Kidney (tissue), 14 donors: Measurements from ENCODE around the gene ZGPAT. TPM values are rescaled to one million over a fixed set of nuclear protein-coding genes. Genes with fewer than 3 reads are reported as not detected.

ENCODE experiments used
- DNase-seq, 5 donors: peaks; one replicate each; pipeline ENCODE4 v3.0.0-alpha.2; 2013 to 2020
- FAIRE-seq: peaks from 2 replicates; lab custom pipeline; 2012; peaks lifted over from hg19 to GRCh38; lab: Jason Lieb, UNC
- H3K27ac ChIP-seq, 2 donors: one replicate each; pipeline ENCODE4 v1.7.0; 2013; ENCODE audit warnings: low read depth in 2 of 2, low read length in 2 of 2, inconsistent platforms in 1 of 2
- H3K27me3 ChIP-seq: one replicate; pipeline ENCODE4 v1.7.1; 2013; ENCODE audit warnings: low read length, inconsistent platforms; ENCODE audit not compliant: control insufficient read depth, insufficient read depth
- H3K36me3 ChIP-seq, 3 donors: one replicate each; pipeline versions ENCODE4 v1.7.0 to v1.7.1; 2013; ENCODE audit warnings: low read length in 3 of 3, control low read depth in 1 of 3, inconsistent platforms in 1 of 3; ENCODE audit not compliant: insufficient read depth in 3 of 3, control insufficient read depth in 2 of 3
- H3K4me1 ChIP-seq, 3 donors: one replicate each; pipeline versions ENCODE4 v1.7.0 to v1.7.1; 2013; ENCODE audit warnings: low read length in 3 of 3, inconsistent platforms in 1 of 3, low read depth in 1 of 3; ENCODE audit not compliant: control insufficient read depth in 2 of 3, insufficient read depth in 2 of 3
- H3K4me3 ChIP-seq, 3 donors: one replicate each; pipeline versions ENCODE4 v1.7.0 to v1.8.1; 2013; ENCODE audit warnings: low read length in 3 of 3, control low read depth in 1 of 3, inconsistent platforms in 1 of 3
- H3K9ac ChIP-seq, 3 donors: one replicate each; pipeline versions ENCODE4 v1.7.0 to v1.7.1; 2013; ENCODE audit warnings: low read length in 3 of 3, control low read depth in 1 of 3, inconsistent platforms in 1 of 3
- H3K9me3 ChIP-seq, 3 donors: one replicate each; pipeline versions ENCODE4 v1.7.0 to v1.7.1; 2013; ENCODE audit warnings: low read length in 3 of 3, control low read depth in 1 of 3, inconsistent platforms in 1 of 3; ENCODE audit not compliant: control insufficient read depth in 2 of 3, insufficient read depth in 1 of 3
- intact Hi-C: fragments of 100-400 bp; cut with DNase I; formaldehyde crosslinking; loops from one replicate; pipeline ENCODE4 v1.11.1; 2022
- polyA plus RNA-seq: library from polyadenylated mRNA; stranded (reverse); fragments of 350-450 nt; fragmentation: Illumina TruSeq; extraction: RNeasy Lipid Tissue Mini Kit (QIAGEN cat#74804); gene quantifications from one replicate; pipeline ENCODE4 v1.2.3, GENCODE V29; 2014; ENCODE audit warnings: low read depth, low replicate concordance; ENCODE audit not compliant: insufficient read depth
- total RNA-seq: library from RNA; stranded (reverse); fragmentation: NEBNext Ultra II Directional; extraction: Animal tissue kit (Norgen Biotek cat#: 25700); gene quantifications from one replicate; pipeline ENCODE4 v1.2.1, GENCODE V29; 2021
- TF ChIP-seq, protein P1 (sequence below): IDR thresholded peaks from 3 replicates; pipeline ENCODE4 v1.5.1; 2012; ENCODE audit warnings: mild to moderate bottlenecking, moderate library complexity, borderline replicate concordance; ENCODE audit not compliant: insufficient read depth; ENCODE audit errors: extremely low read depth
- donor health status: control.
- donor health status: control.
- donor health status: control.
- donor health status: control.
- donor health status: control.
- donor health status: DM: yes; HTN: yes; CAD: no.
- donor health status: Normal renal cell carcinoma (clear cell type).

The ZGPAT gene
- total and polyA plus RNA-seq, 2 donors from 2014 or later: 30.5 to 39.6 TPM

DNA sequence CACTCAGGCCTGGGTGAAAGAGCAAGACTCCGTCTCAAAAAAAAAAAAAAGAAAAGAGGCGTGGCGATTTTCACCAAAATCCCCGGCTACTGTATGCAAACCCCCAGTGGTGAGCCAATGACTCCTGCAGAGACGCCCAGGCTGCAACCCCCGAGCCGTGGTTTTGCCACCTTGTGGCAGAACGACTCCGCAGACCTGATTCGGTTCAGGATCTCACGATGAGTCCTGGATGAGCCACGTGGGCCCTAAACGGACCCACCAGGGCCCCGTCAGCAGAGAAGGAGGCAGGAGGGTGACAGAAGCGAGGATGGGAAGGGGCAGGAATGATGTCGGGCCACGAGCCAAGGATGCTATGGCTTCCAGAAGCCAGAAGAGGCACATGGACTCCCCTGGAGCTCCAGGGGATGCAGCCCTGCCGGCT is 74.2 kb downstream of the ZGPAT start:
- no peak for FAIRE-seq
- intact Hi-C loops: no loop called here

GRCh38 chr20:63782521-63782971 is 74.7 kb downstream of the ZGPAT start:
- FAIRE-seq (no peak), DNase-seq (peak in 1 of 5 donors; percentile 65)
- Histone ChIP-seq H3K27ac (no peak overlapping the region), H3K4me3 (no peak overlapping the region), H3K27me3 (no peaks in the 10 kb centered on the region), H3K9me3 (no peaks in the 10 kb centered on the region), H3K36me3 (peaks cover 0 to 4% (median 2%) of the 10 kb centered on the region in 3 donors), H3K4me1 (peaks cover 0 to 11% (median 0%) of the 10 kb centered on the region in 3 donors), H3K9ac (no peak overlapping the region)
- TF ChIP-seq, protein P1, sequence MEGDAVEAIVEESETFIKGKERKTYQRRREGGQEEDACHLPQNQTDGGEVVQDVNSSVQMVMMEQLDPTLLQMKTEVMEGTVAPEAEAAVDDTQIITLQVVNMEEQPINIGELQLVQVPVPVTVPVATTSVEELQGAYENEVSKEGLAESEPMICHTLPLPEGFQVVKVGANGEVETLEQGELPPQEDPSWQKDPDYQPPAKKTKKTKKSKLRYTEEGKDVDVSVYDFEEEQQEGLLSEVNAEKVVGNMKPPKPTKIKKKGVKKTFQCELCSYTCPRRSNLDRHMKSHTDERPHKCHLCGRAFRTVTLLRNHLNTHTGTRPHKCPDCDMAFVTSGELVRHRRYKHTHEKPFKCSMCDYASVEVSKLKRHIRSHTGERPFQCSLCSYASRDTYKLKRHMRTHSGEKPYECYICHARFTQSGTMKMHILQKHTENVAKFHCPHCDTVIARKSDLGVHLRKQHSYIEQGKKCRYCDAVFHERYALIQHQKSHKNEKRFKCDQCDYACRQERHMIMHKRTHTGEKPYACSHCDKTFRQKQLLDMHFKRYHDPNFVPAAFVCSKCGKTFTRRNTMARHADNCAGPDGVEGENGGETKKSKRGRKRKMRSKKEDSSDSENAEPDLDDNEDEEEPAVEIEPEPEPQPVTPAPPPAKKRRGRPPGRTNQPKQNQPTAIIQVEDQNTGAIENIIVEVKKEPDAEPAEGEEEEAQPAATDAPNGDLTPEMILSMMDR: no peak
- intact Hi-C loops: no loop called here

More for the DNA sequence above, 74.2 kb downstream of the ZGPAT start:
- Histone ChIP-seq H3K36me3 (no peaks in the 10 kb centered on the region), H3K27me3 (no peaks in the 10 kb centered on the region), H3K4me3 (no peak overlapping the region), H3K9me3 (no peaks in the 10 kb centered on the region), H3K9ac (no peak overlapping the region), H3K4me1 (peaks cover 0 to 6% (median 0%) of the 10 kb centered on the region in 3 donors), H3K27ac (no peak overlapping the region)
- peak in 1 of 5 donors; percentile 54 for DNase-seq
- TF ChIP-seq, protein P1: no peak

GRCh38 chr20:63783970-63784369 is 76.1 kb downstream of the ZGPAT start:
- intact Hi-C loops: no loop called here
- FAIRE-seq: no peak
- peaks cover 0 to 6% (median 2%) of the 10 kb centered on the region in 3 donors for H3K36me3 ChIP-seq
- H3K27ac ChIP-seq: no peak overlapping the region
- no peaks in the 10 kb centered on the region for H3K27me3 ChIP-seq
- TF ChIP-seq, protein P1: no peak
- no peak overlapping the region for H3K4me3 ChIP-seq
- H3K9ac ChIP-seq: no peak overlapping the region
- H3K9me3 ChIP-seq: no peaks in the 10 kb centered on the region
- peak in 1 of 5 donors; percentile 64 for DNase-seq
- H3K4me1 ChIP-seq: peaks cover 0 to 16% (median 0%) of the 10 kb centered on the region in 3 donors
